BLaER1 treated with 17β-estradiol and CSF1 and Interleukin-3, amounts not matched to agents 10 nM and 100 nM (cell line): ENCODE results near the gene HES2.

Source experiments
- H3K27ac ChIP-seq, 11 experiments: shearing (Covaris generic); formaldehyde crosslinking; 2 replicates each; pipeline ENCODE4 v1.8.1; 2022
- H3K27me3 ChIP-seq, 11 experiments: shearing (Covaris generic); formaldehyde crosslinking; 2 replicates each; pipeline ENCODE4 v1.8.1; 2022
- H3K36me3 ChIP-seq, 11 experiments: shearing (Covaris generic); formaldehyde crosslinking; 2 replicates each; pipeline ENCODE4 v1.8.1; 2022
- H3K4me1 ChIP-seq, 10 experiments: shearing (Covaris generic); formaldehyde crosslinking; 2 replicates each; pipeline ENCODE4 v1.8.1; 2022
- H3K4me2 ChIP-seq, 11 experiments: shearing (Covaris generic); formaldehyde crosslinking; 2 replicates each; pipeline ENCODE4 v1.8.1; 2022
- H3K4me3 ChIP-seq, 10 experiments: shearing (Covaris generic); formaldehyde crosslinking; 2 replicates each; pipeline ENCODE4 v1.8.1; 2022
- H3K9ac ChIP-seq, 11 experiments: shearing (Covaris generic); formaldehyde crosslinking; 2 replicates each; pipeline ENCODE4 v1.8.1; 2022
- H3K9me3 ChIP-seq, 11 experiments: shearing (Covaris generic); formaldehyde crosslinking; replicated peaks in 1 of 11; 2 replicates each; pipeline ENCODE4 v1.8.1; 2022
- H4K20me1 ChIP-seq, 11 experiments: shearing (Covaris generic); formaldehyde crosslinking; 2 replicates each; pipeline ENCODE4 v1.8.1; 2022
- Cebpa-rat ChIP-seq, 11 experiments: shearing (Covaris generic); IDR thresholded peaks; 2 replicates each; pipeline ENCODE4 v1.8.1; 2022

The HES2 gene

DNA sequence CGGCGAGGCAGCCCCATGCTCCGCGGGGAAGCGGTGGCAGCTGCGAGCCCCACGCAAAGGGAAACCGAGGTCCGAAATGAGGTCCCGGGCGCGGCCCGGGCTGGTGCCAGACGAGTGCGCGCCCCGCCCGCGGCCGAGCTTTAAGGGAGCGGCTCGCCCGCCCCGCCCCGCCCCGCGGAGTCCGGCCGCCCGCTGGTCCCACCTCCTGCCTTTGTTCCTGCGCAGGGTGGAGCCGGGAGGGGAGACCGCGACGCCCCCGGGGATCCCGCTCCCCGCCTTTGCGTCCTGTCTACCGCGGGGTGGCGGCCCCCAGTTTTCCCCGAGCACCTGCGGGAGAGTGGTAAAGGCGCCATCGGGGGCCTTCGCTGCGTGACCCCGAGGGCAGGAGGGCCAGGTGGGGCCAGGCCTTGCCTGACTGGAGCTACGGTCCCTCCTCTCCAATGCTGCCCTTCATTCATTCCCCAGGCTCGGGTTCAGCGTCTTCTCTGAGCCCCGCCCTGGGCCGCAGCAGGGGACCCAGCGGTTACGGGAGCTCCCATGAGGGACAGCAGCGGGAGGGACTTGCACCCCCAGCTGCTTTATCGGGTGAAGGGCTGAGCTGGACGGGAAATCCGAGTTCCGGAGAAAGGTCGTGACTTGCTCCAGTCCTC is at the start of gene HES2:
Gene HES2 (minus strand): TSS at position 116 of the 650 bp plus-strand sequence. CDS start 99 bp downstream, at position 17.
- peak within 1 kb of the TSS; percentile 51 to 70 (median 58) for H3K4me3 ChIP-seq
- peaks cover 50 to 70% (median 61%) of the 10 kb centered on the region in 10 experiments for H3K4me1 ChIP-seq
- peak within 1 kb of the TSS in 10 of 11 experiments; percentile 0 to 63 (median 54); a peak in 17 of 22 replicates for H3K9ac ChIP-seq
- H3K4me2 ChIP-seq, result peak within 1 kb of the TSS; percentile 82 to 100 (median 98)
- no peak for TF ChIP-seq Cebpa-rat (IDR thresholded peaks at IDR 0.05)
- H3K27ac ChIP-seq, result peak within 1 kb of the TSS in 1 of 11 experiments; percentile 15; a peak in 2 of 22 replicates
- H4K20me1 ChIP-seq, result peaks cover 0 to 69% (median 40%) of the 10 kb centered on the region in 11 experiments; a peak in 17 of 22 replicates
- H3K36me3 ChIP-seq, result no peaks in the 10 kb centered on the region
- peaks cover 85 to 99% (median 90%) of the 10 kb centered on the region in 11 experiments for H3K27me3 ChIP-seq
- H3K9me3 ChIP-seq, result no peaks in the 10 kb centered on the region

GRCh38 chr1:6468729-6469461 is 49.2 kb upstream of the HES2 start:
- Histone ChIP-seq H3K9me3 (no peaks in the 10 kb centered on the region), H3K27me3 (peaks cover 28 to 48% (median 41%) of the 10 kb centered on the region in 11 experiments), H3K4me2 (no peak overlapping the region), H3K36me3 (no peaks in the 10 kb centered on the region), H3K27ac (no peak overlapping the region), H3K4me1 (peaks cover 10 to 24% (median 18%) of the 10 kb centered on the region in 10 experiments; a peak in 19 of 20 replicates), H3K4me3 (no peak overlapping the region), H4K20me1 (peaks cover 0 to 29% (median 0%) of the 10 kb centered on the region in 11 experiments; a peak in 2 of 22 replicates), H3K9ac (no peak overlapping the region)
- no peak for TF ChIP-seq Cebpa-rat (IDR thresholded peaks at IDR 0.05)

DNA sequence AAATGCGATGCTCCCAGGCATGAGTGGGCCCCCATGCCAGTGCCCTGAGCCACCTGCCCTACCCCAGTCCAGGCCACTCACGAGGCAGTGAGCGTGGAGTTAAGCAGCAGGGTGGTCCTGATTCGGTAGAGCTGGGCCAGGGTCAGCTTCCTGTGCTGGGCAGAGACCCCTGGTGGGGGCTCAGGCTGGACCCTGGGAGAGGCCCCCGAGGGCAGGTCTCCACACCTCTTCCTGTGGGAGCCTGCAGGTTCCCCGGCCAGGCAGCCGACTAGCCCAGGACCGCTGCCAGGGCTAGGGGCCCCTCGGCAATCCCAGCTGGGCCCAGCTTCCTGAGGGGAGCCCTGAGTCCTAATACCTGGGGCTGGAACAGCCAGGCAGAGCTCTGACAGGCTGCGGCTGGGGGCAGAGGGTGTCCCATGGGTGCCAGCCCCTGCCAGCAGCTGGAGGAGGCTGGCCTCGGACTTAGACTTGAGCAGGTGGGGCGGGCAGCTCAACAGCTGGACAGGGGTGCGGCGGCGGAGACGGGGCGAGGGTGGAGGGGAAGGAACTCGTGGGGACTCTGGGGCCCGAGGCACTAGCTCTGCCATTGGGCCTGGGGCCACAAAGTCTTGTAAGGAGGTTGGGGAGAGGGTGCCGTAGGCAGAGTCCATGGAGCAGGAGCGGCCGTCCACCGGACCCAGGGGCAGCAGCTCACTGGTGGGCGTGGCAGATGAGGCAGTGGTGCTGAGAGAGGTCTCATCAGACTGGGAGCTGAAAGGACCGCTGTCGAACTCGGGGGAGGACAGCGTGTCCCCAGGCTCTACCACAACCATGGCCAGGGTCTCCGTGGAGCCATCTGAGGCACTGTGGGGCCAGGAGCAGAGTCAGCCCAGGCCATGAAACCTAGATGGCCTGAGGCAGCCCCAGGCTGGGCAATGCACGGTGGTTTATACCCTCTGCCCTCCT is 48.3 kb upstream of the HES2 start:
- no peak overlapping the region for H3K4me2 ChIP-seq
- H3K9ac ChIP-seq, result no peak overlapping the region
- H3K36me3 ChIP-seq, result no peaks in the 10 kb centered on the region
- peaks cover 0 to 29% (median 0%) of the 10 kb centered on the region in 11 experiments; a peak in 2 of 22 replicates for H4K20me1 ChIP-seq
- no peak overlapping the region for H3K27ac ChIP-seq
- H3K4me1 ChIP-seq, result peaks cover 10 to 24% (median 18%) of the 10 kb centered on the region in 10 experiments; a peak in 19 of 20 replicates
- no peak overlapping the region for H3K4me3 ChIP-seq
- TF ChIP-seq Cebpa-rat (IDR thresholded peaks at IDR 0.05), result no peak
- H3K27me3 ChIP-seq, result peaks cover 28 to 57% (median 43%) of the 10 kb centered on the region in 11 experiments
- H3K9me3 ChIP-seq, result no peaks in the 10 kb centered on the region

DNA sequence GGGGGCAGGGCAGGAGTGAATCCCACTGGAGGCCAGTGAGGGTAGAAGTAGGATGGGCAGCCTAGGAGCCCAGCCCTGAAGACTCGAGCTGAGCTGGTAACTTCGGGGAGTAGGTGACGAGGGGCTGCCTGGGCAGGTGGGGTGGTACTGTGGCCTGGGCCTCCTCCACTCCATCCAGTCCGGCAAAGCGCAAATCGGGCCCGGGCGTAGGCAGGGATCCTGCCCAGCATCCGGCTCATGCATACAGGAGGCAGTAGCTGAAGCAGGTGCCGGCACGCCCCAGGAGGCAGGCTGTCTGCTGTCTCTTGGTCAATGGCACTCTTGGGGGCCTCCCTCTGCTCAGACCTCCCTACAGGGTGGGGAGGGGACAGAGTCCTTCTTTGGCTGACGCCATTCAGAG is 47.5 kb upstream of the HES2 start:
- peaks cover 10 to 28% (median 20%) of the 10 kb centered on the region in 10 experiments; a peak in 19 of 20 replicates for H3K4me1 ChIP-seq
- peaks cover 28 to 62% (median 43%) of the 10 kb centered on the region in 11 experiments for H3K27me3 ChIP-seq
- no peaks in the 10 kb centered on the region for H3K9me3 ChIP-seq
- no peak overlapping the region for H3K9ac ChIP-seq
- no peak overlapping the region for H3K4me3 ChIP-seq
- H3K4me2 ChIP-seq, result no peak overlapping the region
- TF ChIP-seq Cebpa-rat (IDR thresholded peaks at IDR 0.05), result no peak
- H4K20me1 ChIP-seq, result peaks cover 0 to 29% (median 0%) of the 10 kb centered on the region in 11 experiments; a peak in 2 of 22 replicates
- no peak overlapping the region for H3K27ac ChIP-seq
- H3K36me3 ChIP-seq, result peaks cover 0 to 7% (median 0%) of the 10 kb centered on the region in 11 experiments; a peak in 4 of 22 replicates

DNA sequence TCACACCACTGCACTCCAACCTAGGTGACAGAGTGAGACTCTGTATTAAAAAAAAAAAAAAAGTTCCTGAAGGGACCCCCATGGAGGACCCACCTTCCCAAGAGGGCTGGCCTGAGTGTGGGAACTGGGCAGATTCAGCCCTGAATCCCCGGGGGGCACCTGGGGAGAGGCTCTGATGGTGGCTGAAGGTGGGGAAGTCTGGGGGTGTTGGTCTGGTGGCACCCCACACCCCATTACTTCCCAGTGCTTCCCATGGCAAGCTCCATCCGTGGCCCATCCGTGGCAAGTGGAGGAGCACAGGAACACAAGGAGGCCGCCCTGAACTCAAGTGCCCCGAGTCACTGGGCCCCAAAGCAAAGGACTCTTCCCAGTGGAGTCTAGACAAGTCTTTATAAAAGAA is 47.0 kb upstream of the HES2 start:
- Histone ChIP-seq H3K36me3 (peaks cover 0 to 12% (median 0%) of the 10 kb centered on the region in 11 experiments; a peak in 4 of 22 replicates), H3K4me1 (peaks cover 10 to 33% (median 20%) of the 10 kb centered on the region in 10 experiments; a peak in 19 of 20 replicates), H3K9ac (no peak overlapping the region)

GRCh38 chr1:6466023-6466422 is 46.3 kb upstream of the HES2 start, which contains the start of gene TNFRSF25:
TSS of gene TNFRSF25 (minus strand) at chr1:6466173. CDS start at chr1:6466107, 66 bp downstream.
- peaks cover 14 to 40% (median 26%) of the 10 kb centered on the region in 10 experiments for H3K4me1 ChIP-seq
- peak within 1 kb of the TSS; percentile 48 to 70 (median 58) for H3K4me3 ChIP-seq
- H3K9ac ChIP-seq, result peak within 1 kb of the TSS; percentile 37 to 80 (median 68); a peak in 20 of 22 replicates
- H3K27me3 ChIP-seq, result peaks cover 28 to 64% (median 43%) of the 10 kb centered on the region in 11 experiments
- H3K36me3 ChIP-seq, result peaks cover 0 to 18% (median 0%) of the 10 kb centered on the region in 11 experiments; a peak in 5 of 22 replicates
- TF ChIP-seq Cebpa-rat (IDR thresholded peaks at IDR 0.05), result no peak
- peak within 1 kb of the TSS; percentile 64 to 93 (median 81) for H3K4me2 ChIP-seq
- no peaks in the 10 kb centered on the region for H3K9me3 ChIP-seq
- H3K27ac ChIP-seq, result peak within 1 kb of the TSS in 8 of 11 experiments; percentile 28 to 63 (median 41); a peak in 14 of 22 replicates
- peaks cover 0 to 29% (median 0%) of the 10 kb centered on the region in 11 experiments; a peak in 2 of 22 replicates for H4K20me1 ChIP-seq

More for the DNA sequence above, 47.0 kb upstream of the HES2 start:
- TF ChIP-seq Cebpa-rat (IDR thresholded peaks at IDR 0.05), result no peak
- Histone ChIP-seq H3K27me3 (peaks cover 28 to 62% (median 43%) of the 10 kb centered on the region in 11 experiments), H3K9me3 (no peaks in the 10 kb centered on the region), H3K27ac (no peak overlapping the region), H4K20me1 (peaks cover 0 to 29% (median 0%) of the 10 kb centered on the region in 11 experiments; a peak in 2 of 22 replicates), H3K4me3 (no peak overlapping the region), H3K4me2 (no peak overlapping the region)

DNA sequence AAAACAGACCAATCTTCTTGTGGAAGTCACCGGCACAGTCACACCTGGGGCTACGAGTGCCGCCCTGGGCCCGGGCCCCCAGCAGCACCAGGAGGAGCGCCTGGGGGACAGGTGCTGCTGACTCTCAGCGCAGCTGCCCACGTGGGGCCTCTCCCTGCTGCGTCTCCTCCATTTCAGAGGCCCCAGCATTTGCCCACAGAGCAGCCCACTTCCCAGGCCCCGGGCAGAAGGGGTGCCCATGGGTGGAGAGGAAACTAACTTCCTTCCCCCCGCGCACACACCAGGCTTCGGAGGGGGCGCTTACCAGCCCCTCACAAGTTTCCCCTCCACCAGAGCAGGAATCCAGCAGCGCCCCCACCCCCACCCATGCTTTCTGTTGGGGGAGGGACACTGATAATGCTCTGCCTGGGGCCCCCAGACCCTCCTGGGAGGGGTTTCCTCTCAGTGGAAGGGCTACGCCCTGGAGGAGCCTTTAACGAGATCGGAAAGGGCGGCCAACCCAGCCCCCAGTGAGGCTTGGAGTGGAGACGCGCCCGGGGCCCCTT is 45.8 kb upstream of the HES2 start:
- Histone ChIP-seq H3K4me1 (peaks cover 19 to 45% (median 31%) of the 10 kb centered on the region in 10 experiments), H3K27me3 (peaks cover 28 to 69% (median 46%) of the 10 kb centered on the region in 11 experiments), H3K27ac (peak overlapping the region in 8 of 11 experiments; percentile 28 to 63 (median 41); a peak in 14 of 22 replicates), H3K9ac (peak overlapping the region; percentile 37 to 80 (median 68); a peak in 20 of 22 replicates), H3K4me2 (peak overlapping the region; percentile 64 to 93 (median 81)), H3K9me3 (no peaks in the 10 kb centered on the region), H3K4me3 (peak overlapping the region; percentile 48 to 70 (median 58)), H4K20me1 (peaks cover 0 to 26% (median 0%) of the 10 kb centered on the region in 11 experiments; a peak in 2 of 22 replicates), H3K36me3 (peaks cover 0 to 18% (median 0%) of the 10 kb centered on the region in 11 experiments; a peak in 5 of 22 replicates)
- TF ChIP-seq Cebpa-rat (IDR thresholded peaks at IDR 0.05), result no peak
